Gastrocnemius medialis (tissue), 4 donors: ENCODE results near the gene INAFM1.

Source experiments
- CTCF ChIP-seq, 5 experiments: fragments of 450-650 bp in 3 of 5; fragments of 200-600 bp in 2 of 5; sonication (generic) in 2 of 5; IDR thresholded peaks in 4 of 5; conservative IDR thresholded peaks in 1 of 5; 1 replicate in 4 of 5; 2 replicates in 1 of 5; pipeline ENCODE4 v1.5.1; 2016 to 2019; ENCODE audit warnings: antibody characterized with exemption in 5 of 5, mild to moderate bottlenecking in 3 of 5, moderate library complexity in 3 of 5
- POLR2A ChIP-seq, 2 donors: fragments of 450-650 bp; IDR thresholded peaks; one replicate each; pipeline ENCODE4 v1.6.1; 2017; ENCODE audit warnings: antibody characterized with exemption in 2 of 2, mild to moderate bottlenecking in 2 of 2, moderate library complexity in 2 of 2

- TF ChIP-seq CTCF (IDR thresholded peaks at IDR 0.05 in 4 of 5, conservative IDR thresholded peaks at IDR 0.05 in 1 of 5) (peak; percentile 27 to 77 (median 61)), POLR2A (IDR thresholded peaks at IDR 0.05) (peak; percentile 100)
Observed at GRCh38 chr19:47225746-47226425, 48.8 kb upstream of the INAFM1 start.
